KOPT-K1 (cell line): ENCODE data around the gene DYSF.
"Not testable (repeated sequence)": the region's sequence is repeated elsewhere in the genome, so short reads cannot be mapped to it uniquely, and the experiment has no call there.

ENCODE experiments used
- H3K27ac ChIP-seq: fragments of 200-600 bp; sonication (generic); 2 replicates; pipeline ENCODE4 v1.5.1; 2016; ENCODE audit warnings: antibody characterized with exemption, mild to moderate bottlenecking, low read depth, low read length; ENCODE audit not compliant: poor library complexity, severe bottlenecking
- H3K36me3 ChIP-seq: fragments of 200-600 bp; sonication (generic); 2 replicates; pipeline ENCODE4 v1.5.1; 2017; ENCODE audit warnings: antibody characterized with exemption, mild to moderate bottlenecking, low read length, moderate library complexity; ENCODE audit not compliant: insufficient read depth
- H3K9me3 ChIP-seq: fragments of 200-600 bp; sonication (generic); 2 replicates; pipeline ENCODE4 v1.5.1; 2017; ENCODE audit warnings: antibody characterized with exemption, low read length, mild to moderate bottlenecking; ENCODE audit not compliant: insufficient read depth, poor library complexity, severe bottlenecking

The DYSF gene

GRCh38 chr2:71453404-71454220 is at the start of gene DYSF:
Gene DYSF, plus strand, starts transcription at chr2:71453561.
- Histone ChIP-seq H3K36me3 (no peaks in the 10 kb centered on the region), H3K9me3 (no peaks in the 10 kb centered on the region), H3K27ac (no peak within 1 kb of the TSS)

GRCh38 chr2:71409611-71410010 is 43.8 kb upstream of the DYSF start:
- Histone ChIP-seq H3K36me3 (peaks cover 65% of the 10 kb centered on the region), H3K27ac (no peak overlapping the region)

GRCh38 chr2:71410696-71411095 is 42.7 kb upstream of the DYSF start:
- H3K36me3 ChIP-seq = peaks cover 54% of the 10 kb centered on the region
- H3K27ac ChIP-seq = no peak overlapping the region
- H3K9me3 ChIP-seq = no peaks in the 10 kb centered on the region

More at GRCh38 chr2:71409611-71410010, 43.8 kb upstream of the DYSF start:
- H3K9me3 ChIP-seq = no peaks in the 10 kb centered on the region

GRCh38 chr2:71416866-71417265 is 36.5 kb upstream of the DYSF start:
- peaks cover 19% of the 10 kb centered on the region for H3K36me3 ChIP-seq
- H3K27ac ChIP-seq, H3K9me3 ChIP-seq: not testable (repeated sequence)

- peaks cover 25% of the 10 kb centered on the region for H3K36me3 ChIP-seq
- H3K27ac ChIP-seq = peak overlapping the region; percentile 37
- H3K9me3 ChIP-seq = no peaks in the 10 kb centered on the region
These were observed 35.8 kb upstream of the DYSF start for GRCh38 chr2:71417300-71418202.

GRCh38 chr2:71419145-71419544 is 34.2 kb upstream of the DYSF start:
- H3K9me3 ChIP-seq = no peaks in the 10 kb centered on the region
- H3K27ac ChIP-seq = no peak overlapping the region
- H3K36me3 ChIP-seq = peaks cover 41% of the 10 kb centered on the region

- H3K9me3 ChIP-seq = no peaks in the 10 kb centered on the region
- no peak overlapping the region for H3K27ac ChIP-seq
- H3K36me3 ChIP-seq = peaks cover 50% of the 10 kb centered on the region
These were observed 33.4 kb upstream of the DYSF start for GRCh38 chr2:71419976-71420375.

GRCh38 chr2:71422786-71423185 is 30.6 kb upstream of the DYSF start:
- Histone ChIP-seq H3K27ac (no peak overlapping the region), H3K36me3 (peaks cover 72% of the 10 kb centered on the region)

GRCh38 chr2:71423817-71424420 is 29.4 kb upstream of the DYSF start:
- H3K9me3 ChIP-seq = no peaks in the 10 kb centered on the region
- H3K27ac ChIP-seq = no peak overlapping the region
- H3K36me3 ChIP-seq = peaks cover 81% of the 10 kb centered on the region

More at GRCh38 chr2:71422786-71423185, 30.6 kb upstream of the DYSF start:
- no peaks in the 10 kb centered on the region for H3K9me3 ChIP-seq

- H3K9me3 ChIP-seq = no peaks in the 10 kb centered on the region
- peaks cover 91% of the 10 kb centered on the region for H3K36me3 ChIP-seq
- no peak overlapping the region for H3K27ac ChIP-seq
These were observed 26.6 kb upstream of the DYSF start for GRCh38 chr2:71426721-71427120.

GRCh38 chr2:71428472-71429383 is 24.6 kb upstream of the DYSF start:
- Histone ChIP-seq H3K36me3 (peaks cover 92% of the 10 kb centered on the region), H3K27ac (no peak overlapping the region), H3K9me3 (no peaks in the 10 kb centered on the region)

- peaks cover 13% of the 10 kb centered on the region for H3K36me3 ChIP-seq
- not testable (repeated sequence) for H3K9me3 ChIP-seq, H3K27ac ChIP-seq
These were observed 8.2 kb upstream of the DYSF start for GRCh38 chr2:71445142-71445541.

- Histone ChIP-seq H3K27ac (no peak overlapping the region), H3K36me3 (0 out of 2 replicates have a peak, but pooled peaks cover under 1% of the 10 kb centered on the region), H3K9me3 (no peaks in the 10 kb centered on the region)
These were observed 6.9 kb upstream of the DYSF start for GRCh38 chr2:71446505-71446904.

- Histone ChIP-seq H3K27ac (no peak overlapping the region), H3K9me3 (no peaks in the 10 kb centered on the region), H3K36me3 (no peaks in the 10 kb centered on the region)
These were observed 4.0 kb upstream of the DYSF start for GRCh38 chr2:71449343-71449742.
